HUES6 (cell line): Measurements from ENCODE around the gene OR52I1.

Source experiments
- H3K27ac ChIP-seq: 2 replicates; pipeline ENCODE4 v1.7.0; 2013; ENCODE audit warnings: low read depth, mild to moderate bottlenecking, low read length, inconsistent platforms
- H3K27me3 ChIP-seq: 2 replicates; pipeline ENCODE4 v1.6.1; 2013; ENCODE audit warnings: low read length; ENCODE audit not compliant: control insufficient read depth, insufficient read depth
- H3K36me3 ChIP-seq: 2 replicates; pipeline ENCODE4 v1.6.1; 2013; ENCODE audit warnings: low read length; ENCODE audit not compliant: control insufficient read depth, insufficient read depth
- H3K4me1 ChIP-seq: 2 replicates; pipeline ENCODE4 v1.6.1; 2013; ENCODE audit warnings: low read length; ENCODE audit not compliant: control insufficient read depth, insufficient read depth
- H3K4me3 ChIP-seq: 2 replicates; pipeline ENCODE4 v1.5.1; 2013; ENCODE audit warnings: low read depth, low read length
- H3K9ac ChIP-seq: one replicate; pipeline ENCODE4 v1.6.1; 2013; ENCODE audit warnings: mild to moderate bottlenecking, low read length
- H3K9me3 ChIP-seq: 2 replicates; pipeline ENCODE4 v1.6.1; 2013; ENCODE audit warnings: low read depth, low read length; ENCODE audit not compliant: control insufficient read depth, insufficient read depth

Gene OR52I1

DNA sequence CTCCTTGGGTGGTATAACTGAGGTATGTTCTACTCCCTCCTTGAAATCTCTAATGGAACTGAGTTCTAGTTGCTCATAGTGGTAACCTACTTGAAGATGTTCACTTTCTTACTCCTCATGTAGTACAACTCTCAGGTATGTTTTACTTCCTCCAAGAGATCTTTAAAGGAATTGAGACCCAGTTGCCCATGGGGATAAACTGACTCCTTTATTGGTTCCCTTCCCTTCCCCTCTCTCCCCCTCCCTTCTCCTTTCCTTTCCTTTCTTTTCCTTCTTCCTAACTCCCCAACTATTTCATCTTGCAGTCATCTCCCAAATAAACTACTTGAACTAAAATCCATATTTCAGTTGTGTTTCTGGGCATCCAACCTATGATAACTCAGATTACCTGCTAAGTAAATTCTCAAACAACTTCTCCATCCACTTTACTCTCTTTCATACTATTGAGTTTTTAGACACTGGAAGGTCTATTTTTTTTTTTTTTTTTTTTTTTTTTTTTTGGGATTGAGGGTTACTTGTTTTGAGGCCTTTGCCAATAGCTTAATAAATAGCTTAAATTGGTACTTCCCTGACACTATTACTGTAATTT, 22.1 kb downstream of the OR52I1 start:
- H3K9ac ChIP-seq, result no peak overlapping the region
- H3K4me1 ChIP-seq, result no peaks in the 10 kb centered on the region
- peaks cover 6% of the 10 kb centered on the region; the same call in 1 of the 2 replicates for H3K27me3 ChIP-seq
- no peaks in the 10 kb centered on the region for H3K36me3 ChIP-seq
- no peak overlapping the region for H3K27ac ChIP-seq
- H3K4me3 ChIP-seq, result no peak overlapping the region
- no peaks in the 10 kb centered on the region for H3K9me3 ChIP-seq

DNA sequence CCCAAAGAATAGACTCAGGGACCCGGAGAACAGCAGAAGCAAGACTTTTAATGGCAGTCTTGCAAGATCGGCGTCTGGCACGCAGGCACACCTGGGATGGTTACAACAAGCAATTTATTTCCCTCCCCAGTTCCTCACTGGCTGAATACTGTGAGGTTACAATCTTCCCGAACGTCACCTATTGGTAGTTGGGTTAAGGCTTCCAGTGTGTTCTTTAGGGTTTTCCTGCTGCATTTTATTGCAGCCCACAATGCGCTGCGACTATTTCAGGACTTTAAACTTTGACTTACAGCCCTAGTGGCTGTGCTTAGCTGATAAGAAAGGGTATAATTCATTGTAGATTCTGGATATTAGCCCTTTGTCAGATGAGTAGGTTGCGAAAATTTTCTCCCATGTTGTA, 25.7 kb downstream of the OR52I1 start:
- no peak overlapping the region for H3K27ac ChIP-seq
- no peak overlapping the region for H3K4me3 ChIP-seq
- no peaks in the 10 kb centered on the region for H3K4me1 ChIP-seq
- no peaks in the 10 kb centered on the region for H3K27me3 ChIP-seq
- H3K9me3 ChIP-seq, result no peaks in the 10 kb centered on the region
- no peaks in the 10 kb centered on the region for H3K36me3 ChIP-seq
- H3K9ac ChIP-seq, result no peak overlapping the region

DNA sequence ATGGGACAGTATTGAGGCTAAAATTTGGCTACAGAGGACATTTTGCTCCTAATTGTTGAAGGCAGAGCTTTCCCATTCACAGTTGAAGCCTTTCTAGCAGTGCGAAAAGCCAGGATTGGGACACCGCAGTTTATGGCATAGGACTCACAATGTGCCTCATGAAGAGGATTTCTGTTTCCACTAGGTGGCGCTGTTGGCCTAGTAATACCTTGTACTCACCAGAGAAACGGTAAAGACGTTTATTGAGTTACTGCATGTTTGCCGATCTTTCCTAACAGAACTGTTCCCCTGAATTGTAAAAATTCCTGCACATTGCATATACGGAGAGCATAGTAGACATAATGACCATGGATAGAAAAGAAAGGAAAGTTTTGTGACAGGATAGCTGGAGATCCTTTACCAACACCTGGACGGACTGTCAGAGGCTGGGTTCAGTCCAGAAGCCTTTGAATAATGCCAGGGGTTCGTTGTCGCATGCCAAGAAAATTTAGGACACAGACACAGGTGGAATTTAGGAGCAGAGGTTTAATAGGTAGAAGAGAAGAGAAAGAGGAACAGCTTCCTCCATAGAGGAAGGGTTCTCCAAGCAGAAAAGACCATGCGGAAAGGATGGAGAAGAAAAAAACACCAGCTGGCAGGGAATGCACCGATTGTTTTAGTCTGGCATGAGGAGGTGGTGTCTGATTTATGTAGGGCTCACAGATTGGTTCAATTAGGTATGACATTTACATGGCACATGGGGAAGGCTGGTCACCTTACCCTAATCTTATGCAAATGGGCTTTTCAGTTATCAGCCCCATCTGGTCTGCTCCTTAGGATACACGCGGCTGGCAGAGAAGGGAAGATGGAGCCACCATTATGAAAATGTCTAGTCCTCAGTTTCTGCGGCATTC, 32.6 kb downstream of the OR52I1 start:
- no peak overlapping the region for H3K27ac ChIP-seq
- no peak overlapping the region for H3K4me3 ChIP-seq
- peaks cover 12% of the 10 kb centered on the region; the same call in 1 of the 2 replicates for H3K4me1 ChIP-seq
- H3K9ac ChIP-seq, result no peak overlapping the region
- H3K27me3 ChIP-seq, result no peaks in the 10 kb centered on the region
- H3K9me3 ChIP-seq, result no peaks in the 10 kb centered on the region
- H3K36me3 ChIP-seq, result no peaks in the 10 kb centered on the region

DNA sequence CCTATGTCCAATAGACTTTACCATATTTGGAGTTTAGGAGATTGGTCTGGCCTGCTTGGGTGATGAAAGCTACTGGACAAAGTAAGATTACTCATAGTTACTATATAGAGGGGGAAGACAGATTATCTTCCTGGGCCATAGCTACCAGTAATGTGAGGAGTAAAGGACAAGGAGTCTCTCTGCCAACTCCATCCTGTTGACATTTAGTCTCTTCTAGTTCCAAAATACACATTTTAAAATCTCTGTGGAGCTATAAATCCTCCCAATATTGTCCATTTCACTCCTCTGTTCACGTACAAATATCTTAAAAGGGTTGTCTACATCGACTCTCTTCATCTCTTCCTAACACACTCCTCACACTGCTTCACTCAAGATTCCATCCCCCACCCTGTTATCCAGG, 42.3 kb downstream of the OR52I1 start:
- H3K36me3 ChIP-seq, result no peaks in the 10 kb centered on the region
- no peak overlapping the region for H3K27ac ChIP-seq
- H3K9ac ChIP-seq, result no peak overlapping the region
- no peak overlapping the region for H3K4me3 ChIP-seq
- no peaks in the 10 kb centered on the region for H3K4me1 ChIP-seq
- peaks cover 29% of the 10 kb centered on the region for H3K27me3 ChIP-seq
- no peaks in the 10 kb centered on the region for H3K9me3 ChIP-seq

DNA sequence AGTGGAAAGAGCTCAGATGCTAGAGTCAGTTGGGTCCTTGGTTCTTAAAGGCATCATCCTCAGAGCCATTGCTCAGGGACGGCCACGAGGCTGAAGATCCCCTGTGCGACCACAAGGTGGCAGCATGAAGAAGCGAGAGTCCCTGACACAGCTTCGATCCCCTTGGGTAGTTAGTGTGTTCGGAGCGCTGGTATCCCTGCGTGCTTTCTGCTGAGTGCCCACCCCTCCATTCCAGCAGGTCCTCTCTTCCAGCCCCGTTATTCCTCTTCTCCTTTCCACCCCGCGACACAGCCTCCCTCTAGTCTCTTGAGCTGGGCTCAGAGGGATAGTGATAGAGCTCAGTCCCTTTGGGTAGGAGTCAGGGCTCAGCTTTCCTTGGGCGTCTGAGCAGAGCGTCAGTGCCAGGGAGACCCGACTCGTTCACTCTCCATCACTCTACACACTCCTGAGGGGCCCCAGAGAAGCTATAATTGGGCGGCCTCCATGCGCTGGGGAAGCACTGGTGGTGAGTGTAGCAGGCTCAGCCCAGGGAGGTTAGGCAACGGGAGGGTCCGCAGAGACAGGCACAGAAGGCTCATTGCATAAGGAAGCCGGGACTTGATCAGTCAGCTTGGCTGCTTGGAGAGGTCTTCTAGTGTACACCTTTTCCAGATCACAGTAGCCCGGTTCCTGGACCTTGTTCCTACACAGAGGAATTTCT, 43.3 kb downstream of the OR52I1 start, which contains the start of gene OR51D1:
Gene OR51D1, plus strand, starts transcription at position 516 of the 700 bp plus-strand sequence. CDS start 2,314 bp downstream, outside the sequence.
- no peak within 1 kb of the TSS for H3K9ac ChIP-seq
- peaks cover 29% of the 10 kb centered on the region for H3K27me3 ChIP-seq
- H3K4me3 ChIP-seq, result peak within 1 kb of the TSS; percentile 52
- no peaks in the 10 kb centered on the region; the same call in 1 of the 2 replicates for H3K4me1 ChIP-seq
- H3K36me3 ChIP-seq, result no peaks in the 10 kb centered on the region
- H3K9me3 ChIP-seq, result no peaks in the 10 kb centered on the region
- no peak within 1 kb of the TSS for H3K27ac ChIP-seq

DNA sequence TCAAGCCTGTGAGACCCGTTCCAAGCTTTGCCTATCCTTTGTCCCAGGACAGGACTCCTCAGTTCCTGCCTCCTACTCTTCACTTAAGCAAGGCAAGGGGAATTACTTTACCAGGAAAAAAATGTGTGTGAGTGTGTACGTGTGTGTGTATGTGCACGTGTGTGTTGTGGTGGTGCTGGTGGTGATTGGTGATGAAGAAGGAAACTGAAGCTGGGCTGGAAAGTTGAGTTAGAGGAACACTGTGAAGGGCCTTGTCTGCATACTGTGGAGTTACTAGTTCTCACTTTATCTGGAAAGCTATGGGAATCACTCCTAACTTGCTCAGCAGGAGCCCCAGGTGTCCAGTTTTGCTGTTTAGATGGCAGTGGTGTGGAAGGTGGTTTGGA, 43.8 kb downstream of the OR52I1 start:
- H3K4me3 ChIP-seq, result no peak overlapping the region
- H3K27ac ChIP-seq, result no peak overlapping the region
- no peaks in the 10 kb centered on the region; the same call in 1 of the 2 replicates for H3K4me1 ChIP-seq
- no peak overlapping the region for H3K9ac ChIP-seq
- no peaks in the 10 kb centered on the region for H3K9me3 ChIP-seq
- no peaks in the 10 kb centered on the region for H3K36me3 ChIP-seq
- H3K27me3 ChIP-seq, result peaks cover 29% of the 10 kb centered on the region

DNA sequence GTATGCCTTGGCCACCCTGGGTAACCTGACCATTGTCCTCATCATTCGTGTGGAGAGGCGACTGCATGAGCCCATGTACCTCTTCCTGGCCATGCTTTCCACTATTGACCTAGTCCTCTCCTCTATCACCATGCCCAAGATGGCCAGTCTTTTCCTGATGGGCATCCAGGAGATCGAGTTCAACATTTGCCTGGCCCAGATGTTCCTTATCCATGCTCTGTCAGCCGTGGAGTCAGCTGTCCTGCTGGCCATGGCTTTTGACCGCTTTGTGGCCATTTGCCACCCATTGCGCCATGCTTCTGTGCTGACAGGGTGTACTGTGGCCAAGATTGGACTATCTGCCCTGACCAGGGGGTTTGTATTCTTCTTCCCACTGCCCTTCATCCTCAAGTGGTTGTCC, 46.1 kb downstream of the OR52I1 start:
- H3K27me3 ChIP-seq, result peaks cover 25% of the 10 kb centered on the region
- no peaks in the 10 kb centered on the region for H3K36me3 ChIP-seq
- H3K4me1 ChIP-seq, result no peaks in the 10 kb centered on the region; the same call in 1 of the 2 replicates
- H3K27ac ChIP-seq, result no peak overlapping the region
- no peak overlapping the region for H3K9ac ChIP-seq
- no peaks in the 10 kb centered on the region for H3K9me3 ChIP-seq
- no peak overlapping the region for H3K4me3 ChIP-seq

DNA sequence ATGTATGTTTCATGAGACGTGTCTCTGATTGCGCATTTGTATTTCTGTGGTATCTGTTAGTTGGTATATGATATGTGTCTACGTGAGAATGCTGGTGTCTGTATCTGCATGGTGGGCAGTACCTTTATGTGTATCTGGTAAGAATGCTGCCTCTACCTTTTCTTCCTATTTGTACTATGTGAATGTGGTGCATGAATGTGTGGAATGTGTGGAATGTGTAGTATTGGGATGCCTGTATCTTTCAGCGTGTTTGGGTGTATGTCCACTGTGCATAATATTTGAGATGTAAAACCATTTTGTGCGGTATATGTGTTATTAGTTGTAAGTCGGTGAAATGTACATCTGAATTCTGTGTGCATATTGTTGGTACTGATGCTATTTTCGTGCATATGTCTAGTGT, 47.7 kb downstream of the OR52I1 start:
- H3K4me3 ChIP-seq, result no peak overlapping the region
- H3K9me3 ChIP-seq, result no peaks in the 10 kb centered on the region
- no peak overlapping the region for H3K9ac ChIP-seq
- peaks cover 18% of the 10 kb centered on the region for H3K27me3 ChIP-seq
- no peak overlapping the region for H3K27ac ChIP-seq
- no peaks in the 10 kb centered on the region for H3K36me3 ChIP-seq
- H3K4me1 ChIP-seq, result no peaks in the 10 kb centered on the region; the same call in 1 of the 2 replicates

DNA sequence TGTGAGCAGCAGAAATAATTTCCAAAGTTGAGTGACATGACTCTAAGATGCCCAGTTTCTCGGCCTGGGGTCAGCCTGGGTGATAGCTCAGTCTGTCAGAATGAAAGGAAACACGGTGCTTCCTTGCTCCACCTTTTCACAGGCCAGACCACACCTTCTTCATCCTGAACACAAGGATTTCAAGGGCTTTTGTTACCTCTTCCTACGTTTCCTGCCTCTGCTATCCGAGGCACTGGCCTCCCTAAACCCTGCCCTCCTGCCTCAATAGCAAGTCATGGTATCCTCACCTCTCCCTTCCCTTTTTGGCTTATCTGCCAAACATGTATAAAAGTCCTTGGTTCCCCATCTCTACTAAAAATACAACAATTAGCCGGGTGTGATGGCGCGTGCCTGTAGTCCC, 48.2 kb downstream of the OR52I1 start:
- H3K9me3 ChIP-seq, result no peaks in the 10 kb centered on the region
- H3K9ac ChIP-seq, result no peak overlapping the region
- peaks cover 15% of the 10 kb centered on the region for H3K27me3 ChIP-seq
- H3K27ac ChIP-seq, result no peak overlapping the region
- H3K4me3 ChIP-seq, result no peak overlapping the region
- no peaks in the 10 kb centered on the region; the same call in 1 of the 2 replicates for H3K4me1 ChIP-seq
- H3K36me3 ChIP-seq, result no peaks in the 10 kb centered on the region

DNA sequence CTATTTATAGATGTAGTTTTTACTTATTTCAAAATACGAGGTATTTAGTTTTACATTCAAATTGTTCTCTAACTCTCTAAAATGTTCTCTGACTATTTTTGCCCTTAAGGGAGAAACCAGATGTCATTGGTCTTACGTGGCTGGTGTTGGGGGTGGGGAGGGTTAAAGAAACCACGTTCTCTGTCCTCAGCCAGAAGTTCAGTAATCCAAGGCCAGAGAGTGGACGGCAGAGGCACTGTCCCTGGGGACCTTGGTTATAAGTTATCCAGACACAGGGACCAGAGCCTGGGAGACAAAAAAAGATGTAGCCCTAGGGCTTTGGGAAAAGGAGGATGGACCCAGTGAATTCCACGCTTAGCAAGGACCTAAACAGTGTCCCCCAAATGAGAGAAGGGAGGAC, 49.2 kb downstream of the OR52I1 start:
- H3K36me3 ChIP-seq, result no peaks in the 10 kb centered on the region
- no peak overlapping the region for H3K27ac ChIP-seq
- H3K9ac ChIP-seq, result no peak overlapping the region
- H3K9me3 ChIP-seq, result no peaks in the 10 kb centered on the region
- peaks cover 5% of the 10 kb centered on the region for H3K27me3 ChIP-seq
- no peaks in the 10 kb centered on the region; the same call in 1 of the 2 replicates for H3K4me1 ChIP-seq
- no peak overlapping the region for H3K4me3 ChIP-seq

DNA sequence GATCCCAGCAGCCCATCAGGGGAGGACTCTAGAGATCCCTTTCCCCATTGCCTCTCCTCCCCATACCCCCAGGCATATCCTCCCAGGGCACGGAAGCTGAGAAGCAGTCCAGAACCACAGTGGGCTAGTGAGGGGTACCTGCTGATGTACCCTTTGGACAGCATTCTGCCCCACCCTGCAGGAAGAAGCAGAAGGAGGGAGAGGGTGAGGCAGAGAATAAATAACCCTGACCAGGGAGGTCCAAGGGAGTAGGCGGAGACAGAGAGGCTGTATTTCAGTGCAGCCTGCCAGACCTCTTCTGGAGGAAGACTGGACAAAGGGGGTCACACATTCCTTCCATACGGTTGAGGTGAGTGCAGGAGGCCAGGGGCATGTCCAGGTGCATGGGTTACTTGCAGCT, 49.8 kb downstream of the OR52I1 start, which contains the start of gene OR51E1:
Gene OR51E1, plus strand, starts transcription at position 301 of the 400 bp plus-strand sequence. CDS start 8,545 bp downstream, outside the sequence.
- Histone ChIP-seq H3K36me3 (no peaks in the 10 kb centered on the region), H3K4me1 (no peaks in the 10 kb centered on the region; the same call in 1 of the 2 replicates), H3K27me3 (no peaks in the 10 kb centered on the region), H3K9me3 (no peaks in the 10 kb centered on the region), H3K27ac (no peak within 1 kb of the TSS), H3K9ac (no peak within 1 kb of the TSS), H3K4me3 (no peak within 1 kb of the TSS)
